ENCODE data around the gene IL22RA1.

GRCh38 chr1:24130385-24130784 lies 12.6 kb downstream of the IL22RA1 start:
- TF ChIP-seq EZH2 (IDR thresholded peaks at IDR 0.05; ENCODE audit: low read depth, low read length, severe bottlenecking) (no peak), NRF1 (IDR thresholded peaks at IDR 0.05; ENCODE audit: low read depth, low read length) (no peak), CBX8 (IDR thresholded peaks at IDR 0.05; ENCODE audit: borderline replicate concordance, low read depth, low read length) (no peak), JUND (IDR thresholded peaks at IDR 0.05; ENCODE audit: low read length) (no peak), MAX (IDR thresholded peaks at IDR 0.05) (no peak), CTCF (IDR thresholded peaks at IDR 0.05; ENCODE audit: control extremely low read depth in 1 of 3, insufficient read depth in 1 of 3, low read depth in 1 of 3, low read length in 3 of 3) (no peak), POLR2AphosphoS5 (IDR thresholded peaks at IDR 0.05; ENCODE audit: low read depth, low read length) (no peak), TAF1 (IDR thresholded peaks at IDR 0.05; ENCODE audit: low read depth, low read length) (no peak), HDAC2 (IDR thresholded peaks at IDR 0.05; ENCODE audit: borderline replicate concordance in 1 of 2, low read depth in 2 of 2, low read length in 2 of 2) (no peak), CHD2 (IDR thresholded peaks at IDR 0.05; ENCODE audit: low read length) (no peak), SIX5 (IDR thresholded peaks at IDR 0.05; ENCODE audit: low read depth, low read length) (no peak), EP300 (IDR thresholded peaks at IDR 0.05; ENCODE audit: borderline replicate concordance in 1 of 2, low read depth in 2 of 2, low read length in 2 of 2) (no peak)
